Sigmoid colon (tissue), 7 donors: ENCODE results near the gene UNC119B. TPM values are rescaled to one million over a fixed set of nuclear protein-coding genes. Genes with fewer than 3 reads are reported as not detected.

Source experiments
- DNase-seq: peaks from one replicate; pipeline ENCODE4 v3.0.0-alpha.2; 2019
- H3K27ac ChIP-seq, 4 donors: fragments of 200-600 bp; sonication (generic); one replicate each; pipeline ENCODE4 v1.5.1; 2016 to 2019; ENCODE audit warnings: mild to moderate bottlenecking in 1 of 4
- H3K27me3 ChIP-seq, 3 donors: fragments of 200-600 bp; sonication (generic); one replicate each; pipeline ENCODE4 v1.5.1; 2019; ENCODE audit warnings: mild to moderate bottlenecking in 1 of 3
- H3K36me3 ChIP-seq, 4 donors: fragments of 200-600 bp; sonication (generic); one replicate each; pipeline ENCODE4 v1.5.1; 2016 to 2019
- H3K4me1 ChIP-seq, 4 donors: fragments of 200-600 bp; sonication (generic); one replicate each; pipeline ENCODE4 v1.5.1; 2017 to 2019
- H3K4me3 ChIP-seq, 4 donors: fragments of 200-600 bp; sonication (generic); one replicate each; pipeline ENCODE4 v1.5.1; 2017 to 2019; ENCODE audit warnings: mild to moderate bottlenecking in 2 of 4, moderate library complexity in 1 of 4
- H3K9me3 ChIP-seq, 4 donors: fragments of 200-600 bp in 3 of 4; sonication (generic) in 3 of 4; one replicate each; pipeline versions ENCODE4 v1.5.1 to v1.6.1; 2013 to 2019
- CTCF ChIP-seq, 4 experiments: fragments of 450-650 bp in 3 of 4; fragments of 200-600 bp in 1 of 4; IDR thresholded peaks; one replicate each; pipeline ENCODE4 v1.5.1; 2016 to 2019; ENCODE audit warnings: antibody characterized with exemption in 4 of 4, mild to moderate bottlenecking in 3 of 4, moderate library complexity in 2 of 4
- EP300 ChIP-seq, 4 donors: sonication (generic); formaldehyde crosslinking; IDR thresholded peaks; one replicate each; pipeline ENCODE4 v1.6.1; 2017; ENCODE audit warnings: antibody characterized with exemption in 4 of 4
- POLR2A ChIP-seq, 2 donors: fragments of 450-650 bp; IDR thresholded peaks; one replicate each; pipeline ENCODE4 v1.6.1; 2016; ENCODE audit warnings: antibody characterized with exemption in 2 of 2, mild to moderate bottlenecking in 2 of 2, moderate library complexity in 2 of 2
- POLR2AphosphoS5 ChIP-seq, 4 donors: sonication (generic); formaldehyde crosslinking; IDR thresholded peaks; one replicate each; pipeline ENCODE4 v1.6.1; 2017; ENCODE audit warnings: antibody characterized with exemption in 4 of 4
- WGBS, 2 donors: extraction: QIAGEN DNeasy Blood & Tissue Kit; methylation state at CpG; one replicate each; pipeline ENCODE4 v1.1.7; 2013; 5-methylcytosine and 5-hydroxymethylcytosine counted together
- intact Hi-C: fragments of 100-400 bp; cut with DNase I; formaldehyde crosslinking; loops from one replicate; pipeline ENCODE4 v1.15.1; 2023
- polyA plus RNA-seq, 3 donors: library from polyadenylated mRNA; stranded (reverse); fragments of 200-250 nt; gene quantifications; one replicate each; pipeline ENCODE4 v1.2.3, GENCODE V29; 2013
- total RNA-seq, 4 donors: library from RNA; depleted of rRNA; stranded (reverse); fragments of >200 nt; gene quantifications; one replicate each; pipeline ENCODE4 v1.1.0, GENCODE V29; 2016
- donor health status: healthy with polysubstance abuse.
- donor health status: Bipolar disorder and iron deficiency.
- donor health status: healthy.

UNC119B gene
- total and polyA plus RNA-seq, 7 donors, result 8.4 to 19.3 (median 17.9) TPM

- peaks cover 15 to 58% (median 26%) of the 10 kb centered on the region in 4 donors for H3K36me3 ChIP-seq
- no peak overlapping the region for H3K4me3 ChIP-seq
Measured at GRCh38 chr12:120763250-120763649, 53.0 kb downstream of the UNC119B start.

GRCh38 chr12:120764816-120765215, 54.6 kb downstream of the UNC119B start:
- intact Hi-C loops, result no loop called here
- Histone ChIP-seq H3K36me3 (peaks cover 15 to 68% (median 32%) of the 10 kb centered on the region in 4 donors), H3K4me1 (peaks cover 0 to 22% (median 16%) of the 10 kb centered on the region in 4 donors), H3K9me3 (no peaks in the 10 kb centered on the region), H3K4me3 (no peak overlapping the region), H3K27me3 (no peaks in the 10 kb centered on the region), H3K27ac (no peak overlapping the region)
- no peak for DNase-seq
- WGBS, 2 donors, result 80 to 85% methylated on average over 9 of the region's 9 CpGs
- no peak for TF ChIP-seq EP300 (IDR thresholded peaks at IDR 0.05)

More at GRCh38 chr12:120763250-120763649, 53.0 kb downstream of the UNC119B start:
- Histone ChIP-seq H3K9me3 (no peaks in the 10 kb centered on the region), H3K27ac (peak overlapping the region in 1 of 4 donors; percentile 80), H3K27me3 (no peaks in the 10 kb centered on the region), H3K4me1 (peaks cover 0 to 22% (median 16%) of the 10 kb centered on the region in 4 donors)
- no peak for DNase-seq
- intact Hi-C loops, result loop anchor here (2.0 kb wide), 1 partner anchor 140 kb away; no protein-coding TSS in a partner anchor
- no peak for TF ChIP-seq POLR2AphosphoS5 (IDR thresholded peaks at IDR 0.05)
- TF ChIP-seq EP300 (IDR thresholded peaks at IDR 0.05), result no peak
- TF ChIP-seq POLR2A (IDR thresholded peaks at IDR 0.05), result no peak
- TF ChIP-seq CTCF (IDR thresholded peaks at IDR 0.05), result no peak
- WGBS, 2 donors, result 68 to 76% methylated on average over 3 of the region's 3 CpGs

- H3K4me3 ChIP-seq, result no peak overlapping the region
- H3K27ac ChIP-seq, result no peak overlapping the region
- H3K36me3 ChIP-seq, result peaks cover 15 to 70% (median 32%) of the 10 kb centered on the region in 4 donors
- no peak for DNase-seq
- H3K9me3 ChIP-seq, result no peaks in the 10 kb centered on the region
- intact Hi-C loops, result no loop called here
- TF ChIP-seq EP300 (IDR thresholded peaks at IDR 0.05), result no peak
- TF ChIP-seq POLR2A (IDR thresholded peaks at IDR 0.05), result no peak
- no peak for TF ChIP-seq CTCF (IDR thresholded peaks at IDR 0.05)
- no peak for TF ChIP-seq POLR2AphosphoS5 (IDR thresholded peaks at IDR 0.05)
- WGBS, 2 donors, result 77 to 87% methylated on average over 5 of the region's 5 CpGs
- no peaks in the 10 kb centered on the region for H3K27me3 ChIP-seq
- peaks cover 0 to 9% (median 8%) of the 10 kb centered on the region in 4 donors for H3K4me1 ChIP-seq
Measured at GRCh38 chr12:120766566-120766965, 56.3 kb downstream of the UNC119B start.

GRCh38 chr12:120767071-120768024, 57.1 kb downstream of the UNC119B start:
- no peak overlapping the region for H3K27ac ChIP-seq
- H3K4me3 ChIP-seq, result no peak overlapping the region
- DNase-seq, result no peak
- H3K27me3 ChIP-seq, result no peaks in the 10 kb centered on the region
- H3K36me3 ChIP-seq, result peaks cover 15 to 73% (median 32%) of the 10 kb centered on the region in 4 donors
- H3K9me3 ChIP-seq, result no peaks in the 10 kb centered on the region
- WGBS, 2 donors, result 65 to 85% methylated on average over 11 of the region's 11 CpGs
- intact Hi-C loops, result no loop called here
- H3K4me1 ChIP-seq, result peaks cover 0 to 1% (median under 1%) of the 10 kb centered on the region in 4 donors
- no peak for TF ChIP-seq CTCF (IDR thresholded peaks at IDR 0.05)
- TF ChIP-seq POLR2A (IDR thresholded peaks at IDR 0.05), result no peak
- no peak for TF ChIP-seq EP300 (IDR thresholded peaks at IDR 0.05)
- TF ChIP-seq POLR2AphosphoS5 (IDR thresholded peaks at IDR 0.05), result no peak

GRCh38 chr12:120771097-120771496, 60.8 kb downstream of the UNC119B start:
- Histone ChIP-seq H3K4me1 (no peaks in the 10 kb centered on the region), H3K9me3 (no peaks in the 10 kb centered on the region), H3K4me3 (no peak overlapping the region), H3K36me3 (peaks cover 13 to 44% (median 26%) of the 10 kb centered on the region in 4 donors), H3K27ac (no peak overlapping the region), H3K27me3 (no peaks in the 10 kb centered on the region)
- intact Hi-C loops, result no loop called here
- no peak for DNase-seq
- TF ChIP-seq POLR2A (IDR thresholded peaks at IDR 0.05) (no peak), CTCF (IDR thresholded peaks at IDR 0.05) (no peak), EP300 (IDR thresholded peaks at IDR 0.05) (no peak), POLR2AphosphoS5 (IDR thresholded peaks at IDR 0.05) (no peak)
- 86 to 89% methylated on average over 11 of the region's 11 CpGs for WGBS, 2 donors
